Germinal center (tissue), 1 donor: ENCODE results near the gene MDGA2.

ENCODE experiments used
- DNase-seq: peaks from one replicate; pipeline ENCODE4 v3.0.0; 2012; ENCODE audit warnings: mixed read lengths, low spot score

The MDGA2 gene

DNA sequence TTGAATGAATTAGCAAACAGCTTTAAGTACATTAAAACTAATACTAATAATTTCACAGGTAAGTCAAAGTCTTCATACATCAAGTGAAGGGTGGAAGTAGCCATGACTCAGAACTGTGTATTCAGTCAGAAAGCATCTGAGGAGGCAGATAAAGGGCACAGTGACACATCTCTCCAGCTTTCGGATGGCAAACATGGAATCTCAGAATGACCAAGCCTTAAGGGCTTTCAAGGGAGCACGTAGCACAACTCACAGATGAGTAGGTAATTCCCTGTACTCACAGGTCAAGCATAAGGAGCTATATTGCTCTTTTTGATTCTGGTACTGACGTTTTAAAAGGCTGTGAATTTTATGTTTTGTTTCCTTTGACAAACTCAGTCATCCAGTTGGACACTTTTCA is 56.0 kb downstream of the MDGA2 start:
- no peak for DNase-seq

DNA sequence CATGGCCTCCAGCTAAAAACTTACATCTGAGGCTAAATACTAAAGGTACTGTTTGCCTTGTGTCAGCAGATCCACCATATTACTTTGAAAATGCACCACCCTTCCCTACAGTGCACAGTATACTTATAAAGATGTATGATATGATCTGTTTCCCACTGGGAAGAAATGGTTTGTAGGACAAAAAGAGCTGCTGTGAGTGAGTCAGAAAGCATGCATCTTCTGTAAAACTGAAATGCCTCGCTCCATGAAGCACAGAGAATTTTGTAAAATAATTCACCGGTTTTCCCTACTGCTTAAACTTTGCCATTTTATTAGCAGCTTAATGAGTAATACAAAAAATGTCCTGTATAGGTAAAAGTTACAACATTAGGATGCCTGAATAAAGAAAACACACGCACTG is 68.8 kb downstream of the MDGA2 start:
- no peak for DNase-seq

DNA sequence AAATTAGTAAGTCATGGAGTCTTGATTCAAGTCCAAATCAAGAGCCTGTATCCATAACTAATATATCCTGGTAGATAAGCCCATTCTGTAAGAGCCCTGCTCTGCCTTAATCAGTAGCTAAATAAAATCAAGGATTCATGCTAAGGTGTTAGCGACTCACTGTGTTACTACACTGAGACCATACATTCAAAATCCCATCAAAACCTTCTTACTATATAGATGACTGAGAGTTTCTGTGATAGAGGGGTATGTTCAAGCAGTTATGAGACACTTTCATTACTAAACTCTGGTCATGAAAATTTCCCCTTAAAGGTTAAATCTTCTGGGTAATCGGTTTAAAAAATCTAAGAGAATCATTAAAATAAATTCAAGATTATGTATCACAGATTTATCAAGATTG is 78.5 kb downstream of the MDGA2 start:
- no peak for DNase-seq

DNA sequence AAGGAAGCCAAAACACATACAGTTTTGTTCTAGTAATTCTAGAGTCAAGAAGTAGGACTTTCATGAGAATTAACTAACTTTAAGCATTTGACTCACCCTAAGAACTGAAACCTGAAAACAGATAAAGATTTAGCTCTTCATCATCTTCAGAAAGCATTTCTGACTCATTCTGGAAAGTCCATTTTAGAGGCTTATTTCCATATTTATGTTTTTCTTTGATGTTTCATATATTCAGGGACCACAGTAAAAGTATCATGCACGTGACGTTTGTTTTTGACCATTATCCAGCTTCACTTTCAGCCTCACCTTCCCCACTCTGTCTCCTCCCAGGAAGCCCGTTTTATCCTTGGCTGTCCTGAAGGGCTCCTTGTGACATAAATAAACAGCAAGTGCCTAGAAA is 79.2 kb downstream of the MDGA2 start:
- no peak for DNase-seq

DNA sequence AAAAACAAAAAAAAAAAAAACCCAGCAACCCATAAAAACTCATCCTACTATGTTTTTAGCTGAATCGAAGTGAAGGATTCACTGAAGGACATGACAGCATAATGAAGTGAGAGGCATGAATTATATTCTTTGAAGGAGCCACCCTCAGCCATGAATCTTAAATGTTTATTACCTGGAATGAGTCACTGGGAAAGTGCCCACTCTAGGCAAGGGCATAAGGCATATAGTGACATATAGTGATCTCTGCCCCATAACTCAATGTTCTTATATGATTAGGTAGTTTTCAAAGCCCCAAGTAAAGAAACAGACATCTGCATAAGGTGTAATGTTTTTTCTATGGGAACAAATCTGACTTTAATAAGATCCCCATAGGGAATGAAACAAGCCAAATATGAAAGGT is 79.9 kb downstream of the MDGA2 start:
- no peak for DNase-seq

DNA sequence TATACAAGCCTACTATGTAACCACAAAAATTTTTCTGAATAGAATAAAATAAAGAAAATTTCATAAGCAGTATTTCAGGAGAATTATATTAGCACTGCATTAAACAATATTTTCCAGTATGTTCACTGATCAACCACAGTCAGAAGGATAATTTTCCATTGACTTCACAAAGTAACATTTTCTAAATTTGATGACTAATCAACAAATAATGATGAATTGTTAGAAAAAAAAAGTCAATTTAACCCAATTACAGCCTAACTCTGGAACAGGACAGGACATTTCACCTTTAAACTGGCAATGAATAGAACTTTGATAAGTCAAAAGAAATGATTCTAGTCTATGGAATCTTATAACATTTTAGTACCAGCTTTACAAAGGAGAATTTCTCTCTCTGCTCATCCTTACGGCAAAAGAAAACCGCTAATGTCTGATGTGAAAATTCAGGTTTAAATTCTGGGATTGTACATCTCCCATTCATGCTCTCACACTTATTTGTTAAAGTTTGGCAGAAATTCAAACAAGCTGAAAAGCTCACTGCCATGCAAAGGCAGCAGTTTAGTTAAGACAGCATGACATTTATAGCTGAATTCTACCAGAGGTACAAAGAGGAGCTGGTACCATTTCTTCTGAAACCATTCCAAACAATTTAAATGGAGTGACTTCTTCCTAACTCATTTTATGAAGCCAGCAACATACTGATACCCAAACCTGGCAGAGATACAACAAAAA is 84.5 kb downstream of the MDGA2 start:
- DNase-seq = no peak

DNA sequence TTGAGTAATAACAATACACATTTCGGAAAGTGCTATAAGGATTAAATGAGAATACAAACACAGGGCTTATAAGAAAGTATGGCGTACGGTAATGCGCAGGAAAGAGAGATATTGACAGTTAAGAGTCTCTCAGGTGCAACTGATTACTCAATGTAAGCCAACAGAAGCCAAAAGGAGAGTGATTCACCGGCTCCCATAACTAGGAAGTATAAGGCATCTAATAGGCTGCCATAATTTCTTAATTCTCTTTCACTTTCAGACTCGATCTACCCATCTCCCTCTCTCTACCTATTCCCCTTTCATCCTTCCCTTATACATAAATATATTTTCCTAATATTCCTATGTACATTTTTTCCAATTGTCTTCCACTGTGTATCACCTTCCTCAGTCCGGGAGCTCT is 90.0 kb downstream of the MDGA2 start:
- no peak for DNase-seq

DNA sequence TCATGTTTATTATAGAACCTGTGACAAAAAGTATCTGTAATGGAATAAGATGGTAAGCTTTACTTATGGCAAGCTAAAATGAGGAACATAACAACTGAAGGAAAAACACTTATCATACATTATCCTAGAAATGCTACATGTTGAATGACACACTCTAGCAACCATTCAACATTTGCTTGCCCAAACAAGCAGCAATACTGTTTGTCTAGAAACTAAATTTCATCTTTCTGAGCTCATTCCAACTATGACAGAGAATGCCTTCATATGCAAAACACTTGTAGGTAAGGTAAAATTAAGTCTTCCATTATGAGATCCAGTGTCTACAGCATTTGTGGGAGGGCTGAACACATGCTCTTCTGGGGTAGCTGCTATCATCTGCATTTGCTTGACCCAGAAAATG is 108.1 kb downstream of the MDGA2 start:
- DNase-seq = no peak

DNA sequence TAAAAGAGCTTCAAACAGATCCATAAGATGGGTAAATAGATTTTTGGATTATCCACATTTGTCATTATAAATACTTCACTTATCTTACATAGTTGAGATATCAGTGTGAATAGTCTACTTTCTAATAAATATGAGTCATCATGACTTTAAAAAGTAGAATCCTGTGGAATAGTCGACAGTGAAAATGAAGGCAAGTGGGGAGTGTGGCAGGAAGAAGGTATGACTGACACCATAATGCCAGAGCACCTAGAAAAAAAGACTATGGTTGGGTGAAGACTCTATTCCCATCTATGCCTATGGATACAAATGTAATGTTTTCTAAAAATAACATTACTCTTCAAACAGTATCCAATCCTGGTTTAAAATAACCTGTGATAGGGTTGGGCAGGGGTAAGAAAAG is 117.5 kb downstream of the MDGA2 start:
- no peak for DNase-seq

DNA sequence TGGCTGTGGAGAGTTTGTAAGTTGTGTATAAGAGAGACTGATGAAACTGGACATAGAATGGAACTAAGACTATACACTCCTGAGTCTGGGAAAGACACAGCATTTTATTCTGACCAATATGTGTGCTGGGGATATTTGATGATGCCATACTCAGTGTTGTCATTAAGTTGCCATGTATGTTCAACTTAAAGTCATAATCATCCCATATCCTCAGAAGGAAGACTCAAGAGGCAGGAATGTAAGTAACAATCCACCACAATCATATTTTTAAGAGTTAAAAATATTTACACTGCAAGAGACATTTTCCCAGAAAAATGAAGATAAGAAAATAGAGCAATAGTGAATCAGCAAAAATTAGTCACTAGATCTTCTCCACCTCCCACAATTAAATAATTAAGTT is 120.1 kb downstream of the MDGA2 start:
- DNase-seq = no peak

DNA sequence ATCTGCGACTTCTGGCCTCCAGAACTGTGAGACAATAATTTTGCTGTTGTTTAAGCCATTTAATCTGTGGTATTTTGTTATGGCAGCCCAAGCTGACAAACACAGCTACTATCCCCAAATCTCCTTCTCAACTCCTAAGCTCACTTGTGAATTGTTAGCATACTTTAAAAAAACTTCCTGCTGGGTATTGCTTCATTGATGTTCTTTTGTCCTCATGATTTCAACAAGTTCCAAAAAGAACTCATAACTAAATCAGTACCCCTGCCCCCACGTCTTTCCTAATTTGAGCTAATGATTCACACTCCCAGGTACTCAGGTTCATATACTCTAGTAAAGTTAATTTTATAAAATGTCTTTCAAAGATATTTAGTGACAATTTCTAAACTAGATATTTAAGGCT is 125.5 kb downstream of the MDGA2 start:
- DNase-seq = no peak

DNA sequence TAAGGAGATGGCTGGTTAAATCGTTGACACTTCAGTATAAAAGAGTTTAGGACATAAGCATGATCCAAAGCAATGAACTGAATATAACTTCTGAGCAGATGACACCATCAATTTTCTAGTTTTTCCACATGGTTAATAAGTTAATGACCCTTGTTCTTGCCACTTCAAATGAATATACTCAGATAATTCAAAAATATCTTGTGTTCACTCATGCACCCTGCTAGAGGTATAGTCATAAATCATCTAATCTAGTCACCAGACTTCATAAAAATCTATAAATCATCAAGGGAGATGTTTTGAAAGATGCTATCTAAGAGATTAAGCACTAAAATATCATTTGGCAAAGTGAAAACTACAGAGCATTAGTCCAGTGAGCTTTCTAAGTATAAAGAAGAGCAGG is 131.9 kb downstream of the MDGA2 start:
- DNase-seq = no peak

DNA sequence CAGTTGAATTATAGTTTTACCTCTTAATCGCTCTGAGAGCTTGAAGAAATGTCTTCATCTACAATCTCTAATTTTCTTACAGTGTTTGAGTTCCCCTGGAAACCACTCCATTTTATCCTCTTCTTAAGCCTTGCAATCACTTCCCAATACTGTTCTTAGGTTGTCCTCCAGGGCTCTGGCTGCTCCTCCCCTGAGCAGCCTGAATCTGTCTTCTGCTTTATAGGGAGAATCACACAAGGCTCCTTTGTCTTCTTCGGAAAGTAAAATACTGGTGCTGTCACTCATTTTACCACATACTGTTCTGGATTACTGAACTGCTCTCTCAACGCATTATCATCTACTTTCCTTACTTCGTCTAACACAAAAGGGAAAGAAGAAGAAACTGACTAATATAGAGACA is 133.7 kb downstream of the MDGA2 start:
- no peak for DNase-seq

DNA sequence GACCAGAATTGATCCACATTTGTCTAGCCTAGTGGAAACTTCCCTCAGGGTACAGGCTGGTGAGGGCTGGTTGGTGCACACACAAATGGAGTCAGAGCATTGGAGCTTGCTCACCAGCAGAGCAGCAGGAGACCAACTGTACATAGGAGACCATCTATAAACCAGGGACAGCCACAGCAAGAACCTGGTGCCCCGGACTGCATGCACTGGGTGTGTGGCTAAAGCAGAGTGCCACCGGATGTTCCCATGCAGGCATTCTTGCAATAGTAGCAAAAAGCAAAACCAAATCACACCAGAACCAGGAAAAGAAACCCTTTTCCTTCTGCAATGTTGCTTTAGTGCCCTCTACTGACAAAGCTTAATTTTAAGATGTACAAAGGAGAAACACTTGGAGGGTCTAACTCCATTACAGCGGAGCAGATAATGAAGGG is 136.4 kb downstream of the MDGA2 start:
- DNase-seq = no peak

DNA sequence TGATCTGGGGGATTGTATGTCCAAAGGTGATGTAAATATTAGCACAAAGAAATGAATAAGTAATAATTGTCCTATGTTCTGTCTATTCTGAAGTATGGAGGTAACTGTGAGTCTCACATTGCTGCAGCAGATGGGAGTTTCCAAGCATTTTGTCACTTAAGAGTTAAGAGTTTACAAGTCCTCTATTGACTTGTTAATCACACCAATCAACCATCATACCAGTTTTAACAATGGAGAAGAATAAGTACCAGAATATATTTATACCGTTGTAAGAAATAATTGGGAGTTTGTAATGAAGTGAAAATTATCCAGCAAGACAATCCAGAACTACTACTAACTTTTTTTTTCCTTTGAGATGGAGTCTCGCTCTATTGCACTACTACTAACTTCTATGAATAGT is 139.1 kb downstream of the MDGA2 start:
- DNase-seq = no peak

DNA sequence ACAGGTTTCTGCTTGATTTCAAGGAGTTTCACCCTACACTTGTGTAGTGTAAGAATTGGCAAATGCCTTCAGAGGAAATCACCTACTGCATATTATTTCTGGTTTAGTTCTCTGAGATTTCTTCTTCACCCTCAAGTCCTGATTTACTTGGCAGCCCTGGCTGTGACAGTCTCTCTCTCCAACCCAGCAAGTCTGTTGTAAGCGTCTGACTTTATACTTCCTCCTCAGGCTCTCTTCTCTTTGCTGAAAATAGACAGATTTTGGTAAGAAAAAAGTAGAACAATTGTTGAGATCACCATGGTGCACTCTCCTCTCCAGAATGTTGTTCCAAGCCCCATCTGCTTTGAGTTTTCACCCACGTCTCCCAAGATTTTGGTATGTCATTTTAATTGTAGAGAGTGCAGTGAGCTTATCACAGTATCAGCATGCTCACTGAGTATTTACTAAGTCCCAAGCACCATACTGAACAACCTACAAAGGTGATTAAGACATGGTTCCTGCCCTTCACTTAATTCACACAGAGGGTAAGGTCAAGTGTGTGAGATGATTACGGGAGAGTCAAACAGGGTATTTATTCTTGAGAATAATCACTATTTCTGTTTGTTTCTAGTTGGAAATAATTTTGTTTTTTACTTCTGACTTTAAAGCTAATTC is 148.7 kb downstream of the MDGA2 start:
- no peak for DNase-seq

DNA sequence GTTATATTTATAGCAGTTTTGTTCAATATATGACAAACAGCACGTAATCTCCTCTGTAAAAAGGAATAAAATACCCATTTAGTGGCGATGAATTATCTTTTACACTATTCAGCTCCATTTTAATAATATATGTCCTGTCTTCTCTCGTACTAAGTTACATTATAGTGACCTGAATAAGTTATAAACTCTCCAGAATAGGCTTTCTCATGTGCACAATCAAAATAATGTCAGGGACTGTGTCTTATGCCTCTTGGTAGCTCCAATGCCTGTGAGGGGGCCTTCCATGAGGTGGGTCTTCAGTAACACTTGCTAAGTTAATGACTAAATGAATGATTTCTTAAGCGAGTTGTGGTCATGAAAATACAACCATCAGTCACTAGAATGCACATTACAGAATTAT is 150.9 kb downstream of the MDGA2 start:
- DNase-seq = no peak

DNA sequence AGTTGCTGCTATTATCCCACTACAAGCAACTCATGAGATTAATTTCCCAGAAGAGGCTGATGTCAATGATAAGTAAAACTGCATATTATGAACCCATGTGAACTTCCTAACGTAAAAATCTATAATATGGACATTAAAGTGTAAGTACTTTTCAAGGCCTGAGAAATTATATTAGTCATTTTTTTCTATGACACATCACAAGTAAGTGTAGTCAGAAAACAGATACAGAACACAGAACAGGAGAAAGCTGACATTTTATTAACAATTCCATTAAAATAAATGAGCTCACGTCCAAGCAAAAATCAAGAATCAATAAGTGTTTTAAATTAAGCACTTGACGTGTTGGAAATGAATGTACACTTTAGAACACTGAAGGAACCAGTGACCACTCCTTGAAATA is 155.0 kb downstream of the MDGA2 start:
- DNase-seq = no peak

DNA sequence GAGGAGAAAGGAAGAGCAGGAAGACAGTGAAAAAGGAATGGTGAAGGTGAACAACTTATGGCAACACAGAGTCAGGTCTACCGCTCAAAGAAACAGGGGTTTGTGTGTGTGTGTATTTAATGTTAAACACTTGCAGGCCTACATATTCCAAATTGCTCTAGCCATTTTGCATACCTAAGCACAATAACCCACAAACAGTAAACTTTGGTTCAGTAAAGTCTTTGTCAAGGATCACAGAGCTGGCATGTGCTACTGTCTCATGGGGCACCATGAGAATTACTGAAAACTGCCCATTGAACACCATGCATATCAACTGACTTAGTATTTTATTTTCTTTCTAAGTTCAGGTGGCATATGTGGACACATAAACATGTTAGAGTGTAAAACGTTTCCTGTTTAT is 163.6 kb downstream of the MDGA2 start:
- DNase-seq = no peak

DNA sequence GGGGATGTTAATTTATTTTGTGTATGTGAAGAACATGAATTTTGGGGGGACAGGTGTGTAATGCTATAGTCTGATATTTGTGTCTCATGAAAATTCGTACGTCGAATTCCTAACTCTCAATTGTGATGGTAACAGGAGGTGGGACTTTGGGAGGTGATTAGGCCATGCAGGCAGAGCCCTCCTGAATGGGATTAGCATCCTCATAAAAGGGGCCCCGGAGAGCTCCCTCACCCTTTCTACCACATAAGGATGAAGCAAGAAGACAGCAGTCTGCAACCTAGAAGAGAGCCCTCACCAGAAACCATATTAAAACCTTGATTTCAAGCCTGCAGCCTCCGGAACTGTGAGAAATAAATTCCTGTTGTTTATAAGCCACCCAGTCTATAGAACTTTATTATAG is 165.4 kb downstream of the MDGA2 start:
- no peak for DNase-seq

DNA sequence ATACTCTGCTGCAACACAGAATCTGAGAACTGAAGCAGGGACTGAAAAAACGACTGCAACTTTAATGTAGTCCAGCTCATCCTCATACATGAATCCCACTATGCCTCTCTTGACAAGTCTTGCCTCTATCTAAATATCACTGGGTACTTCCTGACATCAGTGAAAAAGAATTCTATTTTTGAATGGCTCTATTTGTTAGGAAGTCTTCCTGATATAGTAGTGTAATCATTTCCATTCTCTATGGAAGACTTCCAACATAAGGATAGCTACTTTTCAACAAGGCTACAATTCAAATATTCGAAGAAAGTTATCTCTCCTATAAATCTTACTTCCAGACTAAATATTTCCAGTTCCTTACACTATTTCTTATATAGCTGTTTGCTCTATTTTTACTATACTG is 167.5 kb downstream of the MDGA2 start:
- no peak for DNase-seq

DNA sequence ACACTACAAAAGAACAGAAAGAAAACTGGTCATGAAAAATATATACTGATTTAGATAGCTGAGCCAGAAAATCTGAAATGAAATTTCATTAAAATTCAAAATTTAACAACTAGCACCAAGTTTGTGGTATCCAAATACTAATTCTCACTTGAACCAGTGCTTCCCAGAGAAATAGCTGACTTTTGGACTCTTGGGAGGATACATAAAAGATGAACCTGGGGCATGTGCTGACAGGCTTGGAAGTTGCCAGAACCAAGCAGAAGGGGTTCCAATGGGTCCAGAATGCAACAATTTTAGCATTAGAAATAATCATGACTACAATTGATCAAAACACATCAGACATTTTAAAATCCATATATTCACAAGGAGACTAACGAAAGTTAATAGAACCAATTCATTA is 175.0 kb downstream of the MDGA2 start:
- no peak for DNase-seq

DNA sequence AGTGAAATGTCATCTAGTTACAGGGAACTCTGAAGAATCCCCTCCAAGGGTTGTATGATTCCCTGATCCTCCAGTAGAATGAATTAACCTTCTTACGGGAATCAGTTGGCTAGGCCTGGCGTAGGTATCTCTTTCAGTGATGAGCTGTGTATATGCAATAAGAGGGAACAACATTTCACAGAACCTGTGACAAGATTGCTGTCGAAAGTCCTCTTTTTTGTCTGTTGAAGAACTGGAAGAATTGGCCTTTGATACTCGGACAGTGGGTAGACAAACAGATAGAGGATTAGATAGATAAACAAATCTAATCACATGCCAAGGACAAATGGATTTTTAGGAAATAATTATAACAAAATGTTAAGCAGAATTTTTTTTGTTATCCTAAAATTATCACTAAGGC is 184.6 kb downstream of the MDGA2 start:
- no peak for DNase-seq

DNA sequence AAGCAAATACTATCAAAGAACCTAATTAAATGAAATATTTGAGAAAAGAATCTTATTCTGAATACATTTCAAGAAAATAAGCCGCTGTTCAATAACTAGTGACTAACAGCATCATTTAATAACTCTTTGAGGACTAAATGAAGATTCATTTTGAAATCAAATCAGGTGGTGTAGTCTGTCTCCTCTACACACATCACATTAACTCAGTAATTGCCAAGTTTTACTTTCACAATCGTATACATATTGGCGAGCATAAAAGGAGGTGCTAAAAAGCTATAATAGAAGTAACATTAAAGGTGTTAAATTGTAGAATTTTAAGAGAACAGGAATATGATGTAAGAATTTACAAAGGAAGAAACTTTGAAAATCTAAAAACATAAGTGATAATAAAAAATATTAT is 185.1 kb downstream of the MDGA2 start:
- DNase-seq = no peak
